Stimulated activated CD4-positive, alpha-beta T cell treated with anti-CD3 and anti-CD28 coated beads, TNF-alpha, amount 100 ng/mL, for 4 hours (primary cell): ENCODE data around the gene KCNIP3.

ENCODE experiments used
- DNase-seq, 3 experiments: peaks; one replicate each; pipeline ENCODE4 v3.0.0-alpha.2; 2020; ENCODE audit warnings: low read depth in 3 of 3

Gene KCNIP3

DNA sequence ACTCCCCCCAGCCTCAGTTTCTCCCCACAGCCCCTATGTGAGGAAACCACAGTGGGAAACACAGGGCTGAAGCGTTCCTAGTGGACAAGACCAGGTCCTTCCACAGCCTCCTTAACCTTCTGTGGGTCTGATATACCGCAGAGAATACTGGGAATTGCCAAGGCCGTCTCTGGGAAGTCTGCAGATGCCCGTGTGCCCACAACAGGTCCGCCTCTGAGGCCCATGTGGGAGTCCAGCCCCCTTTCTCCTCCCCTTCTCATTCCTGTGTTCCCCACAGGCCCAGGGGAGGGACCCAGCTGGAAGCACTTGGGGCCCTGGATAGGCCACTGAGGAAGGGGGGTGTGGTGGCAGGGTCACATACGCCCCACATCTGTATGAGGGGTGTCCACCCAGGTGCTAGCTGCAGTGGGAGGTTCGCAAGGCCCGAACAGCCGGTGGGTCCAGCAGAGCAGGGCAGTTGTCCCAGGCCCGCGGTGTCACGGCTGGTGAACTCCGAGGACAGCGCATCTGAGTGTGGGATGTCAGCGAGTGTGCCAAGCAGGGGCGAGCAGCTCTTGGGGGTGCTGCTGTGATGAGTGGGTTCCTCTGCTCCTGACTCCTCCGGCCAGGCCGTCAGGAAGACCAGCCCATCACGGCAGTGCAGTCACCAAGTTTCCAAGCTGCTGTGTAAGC lies 2.4 kb upstream of the KCNIP3 start:
- DNase-seq, result no peak

DNA sequence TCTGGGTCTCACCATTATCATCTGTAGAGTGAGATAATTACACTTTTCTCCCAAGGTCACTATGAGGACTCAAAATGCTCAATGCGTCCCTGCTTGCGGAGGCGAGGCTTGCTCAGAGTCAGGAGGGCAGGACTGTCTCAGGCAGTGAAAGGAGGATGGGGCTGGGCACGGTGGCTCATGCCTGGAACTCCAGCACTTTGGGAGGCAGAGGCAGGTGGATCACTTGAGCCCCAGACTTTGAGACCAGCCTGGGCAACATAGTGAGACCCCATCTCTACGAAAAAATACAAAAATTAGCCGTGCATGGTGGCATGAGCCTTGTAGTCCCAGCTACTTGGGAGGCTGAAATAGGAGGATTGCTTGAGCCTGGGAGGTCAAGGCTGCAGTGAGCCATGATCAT lies 1.8 kb upstream of the KCNIP3 start:
- no peak for DNase-seq

DNA sequence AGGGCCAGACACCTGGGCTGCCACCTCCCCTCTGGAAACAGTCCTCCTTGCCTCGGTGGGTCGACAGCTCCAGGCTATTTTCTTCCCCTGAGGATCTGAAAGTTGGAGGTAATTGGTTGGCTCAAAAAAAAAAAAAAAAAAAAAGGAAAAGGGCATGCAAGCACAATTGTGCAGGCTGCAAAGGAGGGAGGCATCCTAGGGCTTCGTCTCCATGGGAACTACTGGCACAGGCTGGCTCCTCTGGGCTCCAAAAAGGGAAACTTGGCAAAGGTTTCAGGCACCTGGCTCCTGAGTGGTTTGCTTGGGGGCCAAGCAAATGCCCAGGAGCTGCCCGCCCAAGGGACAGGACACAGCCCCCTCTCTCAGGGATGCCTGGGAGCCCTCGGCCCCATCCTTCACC lies 1.1 kb upstream of the KCNIP3 start:
- no peak for DNase-seq

DNA sequence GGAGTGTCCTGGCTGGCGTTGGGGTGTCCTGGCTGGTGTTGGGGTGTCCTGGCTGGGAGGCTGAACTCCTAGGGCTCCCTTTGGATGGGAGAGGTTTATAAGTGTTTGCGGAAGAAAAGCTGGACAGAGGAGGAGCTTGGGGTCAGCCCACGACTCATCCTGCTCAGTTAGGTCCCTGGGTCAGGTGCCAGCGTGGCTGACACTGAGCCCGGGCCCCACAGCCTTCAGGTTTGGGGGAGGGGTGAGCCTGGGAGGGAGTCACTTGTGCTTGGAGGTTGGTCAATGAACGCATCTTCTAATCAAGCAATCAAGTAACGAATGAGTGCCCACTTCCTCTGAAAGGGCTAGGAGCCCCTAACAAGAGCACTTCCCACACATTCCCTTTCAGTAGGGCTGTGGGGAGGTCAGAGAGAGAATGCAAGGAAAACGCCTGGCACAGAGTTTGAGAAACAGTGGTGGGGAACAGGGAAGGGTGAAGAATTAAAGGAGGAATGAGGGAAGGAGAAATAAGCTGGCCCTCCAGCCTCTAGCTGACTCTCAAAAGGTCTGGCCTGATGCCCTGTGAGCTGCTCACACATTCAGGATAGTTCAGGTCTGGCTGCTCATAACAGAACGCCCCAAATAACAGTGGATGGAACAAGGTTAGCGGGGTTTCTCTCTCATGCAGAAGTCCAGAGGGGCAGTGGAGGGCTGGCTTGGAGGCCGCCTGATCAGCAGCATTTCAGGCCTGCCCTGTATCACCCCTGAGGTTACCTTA lies 670 bp downstream of the KCNIP3 start:
- DNase-seq, result no peak

DNA sequence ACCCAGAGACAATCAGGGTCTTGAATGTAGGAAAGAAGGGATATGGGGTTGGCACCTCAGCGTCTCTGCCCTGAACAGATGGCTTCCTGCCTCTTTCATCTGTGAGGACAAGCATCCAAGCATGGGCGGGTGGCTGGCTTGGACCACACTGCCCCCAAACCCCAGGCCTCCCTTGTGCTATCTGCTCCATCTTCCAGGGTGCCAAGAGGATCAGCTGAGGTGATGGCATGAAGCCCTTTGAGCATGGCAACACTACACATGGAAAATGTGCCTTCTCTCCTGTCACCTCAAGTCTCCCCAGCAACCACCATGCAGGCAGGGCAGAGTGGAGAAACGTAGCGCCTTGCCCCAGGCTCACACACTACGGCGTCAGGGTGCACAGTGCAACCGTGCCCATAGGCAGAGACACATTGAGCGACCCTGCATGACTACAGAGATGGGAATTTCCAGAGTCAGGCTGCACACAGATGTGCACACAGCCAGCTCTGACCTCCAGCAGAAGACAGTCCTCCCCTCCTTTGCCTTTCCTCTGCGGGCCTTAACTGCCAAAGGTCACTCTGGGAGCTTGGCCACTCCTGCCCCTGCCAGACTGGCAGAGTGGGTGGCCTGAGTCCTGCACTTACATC lies 1.5 kb downstream of the KCNIP3 start:
- DNase-seq, result no peak

DNA sequence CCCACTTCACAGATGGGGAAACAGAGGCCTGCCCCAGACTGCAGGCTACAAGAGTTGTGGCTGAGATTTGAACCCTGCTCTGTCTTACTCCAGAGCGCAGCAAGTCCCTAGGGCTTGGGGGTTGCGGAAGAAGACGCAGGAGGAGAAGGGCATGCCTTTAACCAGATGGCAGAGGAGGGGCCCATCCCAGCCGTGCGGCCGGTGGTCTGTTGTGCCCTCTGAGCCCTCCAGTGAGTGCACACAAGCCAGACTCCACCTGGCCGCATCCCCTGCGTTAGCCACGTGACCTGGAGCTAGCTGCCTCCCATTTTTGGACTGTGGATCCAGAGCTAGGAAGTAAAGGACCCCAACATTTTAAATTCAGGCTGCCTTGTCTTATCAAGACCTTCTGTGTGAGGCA lies 2.8 kb downstream of the KCNIP3 start:
- DNase-seq, result no peak

DNA sequence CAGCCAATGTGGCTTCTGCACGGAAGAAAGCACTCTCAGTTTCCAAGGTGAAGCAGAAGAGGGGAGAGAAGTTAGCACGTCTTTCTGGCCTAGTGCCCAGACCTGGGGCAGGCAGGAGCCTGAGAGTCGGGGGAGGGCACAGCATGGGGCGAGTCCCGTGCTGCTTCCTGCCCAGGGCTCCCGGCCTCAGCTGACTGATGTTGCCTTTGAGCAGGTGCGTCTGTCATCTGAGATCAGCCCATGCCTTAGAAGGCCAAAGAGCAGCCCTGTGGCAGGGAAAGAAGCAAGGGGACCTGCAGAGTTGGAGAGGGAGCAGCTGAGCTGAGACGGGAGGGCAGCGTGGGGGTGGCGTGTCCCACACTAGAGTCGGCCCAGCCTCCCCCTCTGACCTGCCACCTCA lies 3.3 kb downstream of the KCNIP3 start:
- DNase-seq, result no peak

DNA sequence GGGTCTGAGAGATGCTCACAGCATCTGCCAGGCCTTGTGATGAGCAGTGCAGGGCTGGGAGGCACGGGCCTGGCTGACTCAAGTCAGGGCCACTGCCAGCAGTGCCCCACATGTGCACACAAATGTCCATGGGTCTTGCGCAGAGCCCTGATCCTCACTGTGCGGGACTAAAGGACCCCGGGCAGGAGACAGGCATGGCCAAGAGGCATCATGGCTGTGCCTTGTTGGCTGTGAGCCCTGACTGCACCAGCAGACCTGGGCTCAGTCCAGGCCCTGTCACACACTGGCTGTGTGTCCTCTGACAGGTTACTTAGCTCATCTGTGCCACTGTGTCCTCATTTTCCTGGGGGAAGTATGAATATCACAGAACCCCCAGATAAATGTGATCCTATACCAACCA lies 4.0 kb downstream of the KCNIP3 start:
- no peak for DNase-seq

DNA sequence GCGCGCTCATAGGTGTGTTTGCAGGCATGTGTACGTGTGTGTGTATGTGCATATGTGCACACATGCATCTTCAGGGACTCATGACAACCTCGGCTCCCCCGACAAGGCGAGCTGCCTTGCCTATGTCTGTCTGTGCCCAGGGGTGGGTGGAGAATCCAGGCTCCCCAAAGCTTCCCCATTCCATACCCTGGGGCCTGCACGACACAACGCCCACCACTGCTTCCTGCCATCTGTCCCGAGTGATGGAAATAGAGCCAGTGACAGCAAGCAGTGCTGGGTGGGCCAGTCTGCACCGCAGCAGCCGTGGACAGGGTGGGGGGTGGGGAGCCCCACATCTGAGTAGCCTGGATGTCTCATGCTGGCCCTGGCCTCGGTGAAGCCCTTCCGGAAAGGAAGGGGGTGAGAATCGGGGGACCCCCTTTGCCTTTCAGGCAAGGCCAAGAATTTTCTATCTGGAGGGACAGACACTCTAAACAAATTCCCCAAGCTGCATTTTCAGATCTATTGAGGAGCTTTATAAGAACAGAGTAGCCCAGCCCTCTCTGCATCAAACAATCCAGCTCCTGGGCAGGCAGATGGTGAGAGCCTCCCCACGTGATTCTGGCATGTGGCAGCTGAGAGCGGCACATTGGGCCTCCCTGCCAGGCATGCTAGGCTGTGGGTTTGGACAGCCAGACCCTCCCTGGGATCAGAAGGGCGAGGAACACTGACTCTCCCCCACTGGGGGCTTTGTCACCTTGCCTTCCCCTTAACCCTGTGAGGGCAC lies 4.9 kb downstream of the KCNIP3 start:
- no peak for DNase-seq

DNA sequence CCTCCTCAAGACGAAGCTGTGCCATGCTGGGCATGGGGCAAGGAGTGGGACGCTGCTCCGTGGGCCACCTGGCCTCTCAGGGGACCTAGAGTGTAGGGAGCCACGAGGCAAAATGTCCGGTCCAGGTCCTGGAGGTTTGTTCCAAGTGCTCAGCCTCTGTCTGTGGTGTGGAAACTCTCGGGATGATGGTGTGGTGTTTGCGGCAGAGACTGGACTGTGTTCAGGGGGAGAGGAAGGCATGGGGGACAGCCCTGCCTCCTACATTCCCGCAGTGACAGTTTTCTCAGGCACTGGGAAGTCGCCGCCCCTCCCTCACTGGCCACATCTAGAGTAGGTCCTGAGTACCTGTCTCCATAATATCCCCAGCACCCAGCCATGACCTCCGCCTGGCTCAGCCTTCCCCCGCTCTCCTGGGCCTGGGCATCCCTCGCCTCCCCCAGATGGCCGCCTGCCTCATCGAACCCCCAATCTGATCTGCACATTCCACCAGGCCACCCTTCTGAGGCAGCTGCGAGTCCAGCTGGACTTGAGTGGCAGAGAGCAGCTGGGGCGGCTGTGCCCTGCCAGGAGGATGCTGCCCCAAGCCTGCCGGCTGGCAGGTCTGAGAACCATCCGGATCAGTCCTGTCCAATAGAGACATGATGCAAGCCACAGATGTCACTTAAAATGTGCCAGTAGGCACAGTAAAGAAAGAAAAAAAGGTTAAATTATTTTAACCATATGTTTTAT lies 6.2 kb downstream of the KCNIP3 start:
- DNase-seq, result no peak

DNA sequence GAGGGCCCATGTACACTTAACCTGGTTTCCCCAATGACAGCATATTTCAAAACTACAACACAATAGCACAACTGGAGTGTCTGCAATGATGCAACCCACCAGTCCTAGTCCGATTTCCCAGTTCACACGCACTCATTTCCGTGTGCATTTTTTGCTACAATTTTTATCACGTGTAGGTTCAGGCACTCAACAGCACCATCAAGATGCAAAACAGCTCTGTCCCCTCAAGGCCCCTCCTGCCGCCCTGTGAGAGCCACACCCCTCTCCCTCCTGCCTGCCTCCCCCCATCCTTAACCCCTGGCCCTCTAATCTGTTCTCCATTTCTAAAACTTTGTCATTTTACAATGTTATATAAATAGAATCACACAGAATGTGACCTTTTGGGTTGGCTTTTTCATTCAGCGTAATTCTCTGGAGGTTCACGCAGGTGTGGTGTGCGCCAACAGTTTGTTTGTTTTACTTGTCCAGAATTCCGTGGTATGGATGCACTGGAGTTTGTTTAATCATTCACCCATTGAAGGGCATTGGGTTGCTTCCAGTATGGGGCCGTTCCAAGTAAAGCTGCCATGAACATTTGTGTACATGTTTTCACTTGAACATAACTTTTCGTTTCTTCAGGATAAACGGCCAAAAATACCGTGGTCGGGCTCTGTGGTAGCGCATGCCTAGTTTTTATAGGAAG lies 8.4 kb downstream of the KCNIP3 start:
- no peak for DNase-seq

DNA sequence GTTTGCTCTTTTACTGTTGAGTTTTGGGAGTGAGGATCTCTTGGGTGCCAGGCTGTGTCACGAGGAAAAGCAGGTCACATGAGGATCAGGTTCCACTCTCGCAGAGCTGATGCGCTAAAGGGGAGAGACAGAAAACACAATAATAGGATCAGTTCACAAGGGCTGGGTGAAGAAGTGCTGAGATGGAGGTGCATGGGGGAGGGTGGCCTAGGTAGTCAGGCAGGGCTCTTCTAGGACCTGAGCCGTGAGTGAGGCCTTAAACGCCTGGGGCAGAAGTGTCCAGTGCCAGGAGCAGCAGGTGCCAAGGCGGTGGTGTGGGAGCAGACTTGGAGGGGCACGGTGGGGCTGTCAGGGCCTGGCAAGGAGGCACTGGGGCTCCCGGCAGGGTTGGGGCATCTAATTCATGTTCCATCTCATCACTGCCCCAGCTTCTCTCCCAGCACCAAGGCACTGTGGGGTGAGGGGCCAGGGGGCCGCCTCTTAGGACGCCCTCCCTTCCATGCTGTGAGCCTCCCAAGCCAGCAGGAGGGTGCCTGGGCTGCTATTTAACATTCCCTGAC lies 9.3 kb downstream of the KCNIP3 start:
- no peak for DNase-seq

DNA sequence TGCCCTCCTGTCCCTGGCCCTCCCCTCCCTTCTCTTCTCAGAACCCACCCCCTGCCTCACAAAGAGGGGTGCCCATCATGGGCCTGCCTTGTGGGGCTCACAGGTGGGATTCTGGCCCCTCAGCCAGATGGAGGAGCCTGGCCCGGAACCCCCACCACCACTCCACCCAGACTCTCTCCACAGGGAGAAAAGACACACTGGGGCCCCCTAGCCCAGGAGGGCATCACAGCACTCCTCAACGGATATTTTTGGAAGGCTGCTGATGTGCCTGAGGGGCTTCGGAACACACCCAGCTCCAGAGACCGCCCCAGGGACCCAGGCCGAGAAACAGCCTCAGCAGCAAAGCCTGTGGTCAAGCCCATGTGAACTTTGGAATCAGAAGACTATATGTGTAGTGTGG lies 9.9 kb downstream of the KCNIP3 start:
- DNase-seq, result no peak

DNA sequence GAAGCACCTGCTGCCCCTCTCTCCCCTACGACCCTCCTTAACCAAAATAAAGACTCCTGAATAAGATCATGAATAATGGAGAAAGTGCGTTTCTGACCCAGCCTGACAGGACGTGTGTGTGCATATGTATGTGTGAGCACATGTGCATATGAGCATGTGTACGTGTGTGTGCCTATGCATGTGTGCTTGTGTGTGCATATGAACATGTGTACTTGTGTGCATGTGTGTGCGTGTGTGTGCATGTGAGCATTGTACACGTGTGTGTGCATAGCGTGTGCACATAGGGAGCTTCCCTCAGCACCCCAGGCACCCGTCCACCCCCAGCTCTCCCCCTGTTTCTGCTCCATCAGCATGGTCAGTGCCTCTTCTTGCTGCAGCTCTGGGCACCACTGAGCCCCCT lies 10.7 kb downstream of the KCNIP3 start:
- DNase-seq, result no peak

DNA sequence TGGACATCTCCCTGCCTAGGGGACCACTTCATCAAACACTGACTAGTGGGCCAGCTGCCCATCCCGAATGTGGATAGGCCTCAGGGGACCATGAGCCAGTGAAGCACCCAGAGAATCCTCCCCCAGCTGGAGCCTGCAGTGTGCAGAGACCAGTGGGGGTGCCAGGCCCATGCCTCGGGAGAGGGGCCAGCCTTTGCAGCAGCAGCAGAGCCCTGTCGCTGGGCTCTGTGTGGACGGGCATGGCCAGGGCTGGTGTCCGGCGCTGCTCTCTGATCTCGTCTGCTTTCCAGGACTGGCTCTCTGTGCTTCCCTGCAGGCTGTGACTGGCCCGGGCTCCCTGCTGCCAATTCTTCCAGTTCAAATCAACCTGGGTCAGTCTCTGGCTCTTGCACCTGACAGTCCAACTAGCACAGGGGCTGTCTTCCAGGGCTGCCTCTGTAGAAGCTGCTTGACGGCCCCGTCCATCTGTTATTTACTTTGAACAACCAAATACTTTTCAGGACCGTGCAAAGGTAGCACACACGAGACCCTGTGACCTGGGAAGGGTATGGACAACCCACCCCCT lies 11.4 kb downstream of the KCNIP3 start:
- no peak for DNase-seq

DNA sequence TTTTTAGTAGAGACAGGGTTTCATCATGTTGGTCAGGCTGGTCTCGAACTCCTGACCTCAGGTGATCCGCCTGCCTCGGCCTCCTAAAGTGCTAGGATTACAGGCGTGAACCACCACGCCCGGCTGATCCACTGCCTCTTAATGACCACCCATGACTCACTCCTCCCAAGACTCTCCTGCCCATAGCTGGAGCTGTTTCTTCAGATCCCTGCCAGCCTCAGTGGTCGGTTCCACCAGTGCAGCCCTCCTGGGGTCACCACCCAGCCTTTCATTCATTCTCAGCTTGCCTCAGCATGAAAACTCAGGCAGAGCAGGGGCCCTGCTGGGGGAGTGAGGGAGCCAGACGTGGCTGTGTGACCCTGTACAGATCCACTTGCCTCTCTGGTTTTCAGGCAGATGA lies 12.5 kb downstream of the KCNIP3 start:
- no peak for DNase-seq

DNA sequence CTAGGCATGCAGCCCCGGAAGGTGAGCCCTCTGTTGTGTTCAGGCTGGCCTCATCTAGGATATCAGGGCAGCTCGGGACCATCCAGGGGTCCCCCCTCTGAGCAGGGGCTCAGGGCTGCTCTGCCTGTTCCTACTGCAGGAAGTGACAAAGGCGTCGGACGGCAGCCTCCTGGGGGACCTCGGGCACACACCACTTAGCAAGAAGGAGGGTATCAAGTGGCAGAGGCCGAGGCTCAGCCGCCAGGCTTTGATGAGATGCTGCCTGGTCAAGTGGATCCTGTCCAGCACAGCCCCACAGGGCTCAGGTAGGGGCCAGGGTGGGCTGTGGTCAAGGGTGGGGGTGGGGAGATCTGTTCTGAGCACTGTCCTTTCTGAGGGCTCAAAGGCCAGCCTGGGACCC lies 13.1 kb downstream of the KCNIP3 start:
- DNase-seq, result no peak

DNA sequence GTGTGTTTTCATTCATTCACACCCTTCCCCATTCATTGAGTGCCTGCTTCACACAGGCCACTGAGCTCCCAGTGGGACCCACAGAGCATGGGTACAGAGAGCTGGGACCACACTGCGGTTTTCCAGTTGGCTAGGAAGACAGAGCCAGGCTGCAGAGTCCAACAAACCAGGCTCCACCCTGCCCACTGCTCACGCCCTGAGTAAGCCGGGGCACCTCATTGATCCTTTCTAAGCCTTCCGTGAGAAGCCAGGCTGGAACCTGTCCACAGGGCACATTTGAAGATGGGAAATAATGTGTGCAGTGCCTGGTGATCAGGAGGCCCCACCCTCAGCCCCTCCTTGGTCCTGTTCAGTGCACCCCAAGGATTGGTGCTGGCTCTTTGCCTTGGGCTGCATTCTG lies 13.5 kb downstream of the KCNIP3 start:
- DNase-seq, result no peak

DNA sequence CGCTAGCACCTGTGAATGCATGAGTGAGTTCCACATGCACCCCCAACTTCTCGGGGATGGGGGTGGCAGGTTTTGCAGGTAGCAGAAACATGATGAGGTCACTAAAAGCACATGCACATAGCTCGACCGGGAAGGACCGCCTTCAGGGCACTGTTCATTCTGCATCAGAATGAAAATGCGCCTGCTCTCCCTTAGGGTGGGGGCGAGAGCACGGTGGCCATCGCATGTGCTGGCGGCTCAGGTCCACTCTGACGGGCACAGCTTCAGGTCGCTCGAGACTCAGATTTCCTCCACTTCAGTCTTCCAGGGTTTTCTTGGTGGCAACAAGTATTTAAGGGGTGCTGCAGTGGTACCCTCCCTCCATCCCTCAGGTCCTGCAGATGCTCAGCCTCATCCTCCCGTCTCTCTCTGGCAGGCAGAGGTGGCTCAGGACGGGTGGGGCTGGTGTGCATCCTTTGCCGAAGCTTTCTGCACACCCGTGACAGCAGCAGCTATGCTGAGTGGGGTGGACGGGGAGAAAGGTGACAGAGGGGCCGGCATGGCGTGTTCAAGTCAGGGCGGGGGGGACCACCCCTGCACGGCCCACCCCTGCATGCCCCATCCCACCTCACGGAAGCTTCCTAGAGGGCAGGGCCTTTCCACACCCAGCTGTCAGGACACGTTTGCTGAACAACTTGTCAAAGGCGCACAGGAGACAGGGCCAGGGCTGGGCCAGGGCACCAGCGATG lies 14.8 kb downstream of the KCNIP3 start:
- DNase-seq, result no peak
